ENCODE results near the gene TRIM33. TPM values are rescaled to one million over a fixed set of nuclear protein-coding genes. Genes with fewer than 3 reads are reported as not detected.
"Not testable (repeated sequence)": the region's sequence is repeated elsewhere in the genome, so short reads cannot be mapped to it uniquely, and the experiment has no call there.

Gene TRIM33
- total RNA-seq, 4 donors from 2014 or later, result 41.5 to 98.2 (median 52.0) TPM

- Histone ChIP-seq H3K4me3 (no peak overlapping the region), H3K36me3 (no peaks in the 10 kb centered on the region), H3K27ac (no peak overlapping the region), H3K4me1 (peaks cover 0 to 5% (median under 1%) of the 10 kb centered on the region in 4 donors), H3K9me3 (no peaks in the 10 kb centered on the region), H3K27me3 (no peaks in the 10 kb centered on the region)
- DNase-seq, result no peak
- TF ChIP-seq POLR2A (IDR thresholded peaks at IDR 0.05), result no peak
- TF ChIP-seq, protein P1, sequence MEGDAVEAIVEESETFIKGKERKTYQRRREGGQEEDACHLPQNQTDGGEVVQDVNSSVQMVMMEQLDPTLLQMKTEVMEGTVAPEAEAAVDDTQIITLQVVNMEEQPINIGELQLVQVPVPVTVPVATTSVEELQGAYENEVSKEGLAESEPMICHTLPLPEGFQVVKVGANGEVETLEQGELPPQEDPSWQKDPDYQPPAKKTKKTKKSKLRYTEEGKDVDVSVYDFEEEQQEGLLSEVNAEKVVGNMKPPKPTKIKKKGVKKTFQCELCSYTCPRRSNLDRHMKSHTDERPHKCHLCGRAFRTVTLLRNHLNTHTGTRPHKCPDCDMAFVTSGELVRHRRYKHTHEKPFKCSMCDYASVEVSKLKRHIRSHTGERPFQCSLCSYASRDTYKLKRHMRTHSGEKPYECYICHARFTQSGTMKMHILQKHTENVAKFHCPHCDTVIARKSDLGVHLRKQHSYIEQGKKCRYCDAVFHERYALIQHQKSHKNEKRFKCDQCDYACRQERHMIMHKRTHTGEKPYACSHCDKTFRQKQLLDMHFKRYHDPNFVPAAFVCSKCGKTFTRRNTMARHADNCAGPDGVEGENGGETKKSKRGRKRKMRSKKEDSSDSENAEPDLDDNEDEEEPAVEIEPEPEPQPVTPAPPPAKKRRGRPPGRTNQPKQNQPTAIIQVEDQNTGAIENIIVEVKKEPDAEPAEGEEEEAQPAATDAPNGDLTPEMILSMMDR (IDR thresholded peaks at IDR 0.05), result no peak
Observed at GRCh38 chr1:114490274-114490693, 20.7 kb downstream of the TRIM33 start.

DNA sequence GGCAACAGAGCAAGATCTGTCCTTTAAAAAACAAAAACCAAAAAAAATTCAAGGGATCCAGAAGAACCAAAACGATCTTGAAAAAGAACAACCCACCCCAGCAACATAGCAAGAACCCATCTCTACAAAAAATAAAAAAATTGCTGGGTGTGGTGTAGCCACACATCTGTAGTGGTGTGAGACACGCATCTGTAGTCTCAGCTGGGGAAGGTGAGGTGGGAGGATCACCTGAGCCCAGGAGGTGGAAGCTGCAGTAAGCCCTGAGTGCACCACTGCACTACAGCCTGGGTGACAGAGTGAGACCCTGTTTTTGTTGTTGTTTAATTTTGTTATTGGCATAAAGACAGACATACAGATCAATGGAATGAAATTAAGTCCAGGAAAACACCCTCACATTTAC is 22.3 kb downstream of the TRIM33 start:
- Histone ChIP-seq H3K9me3 (no peaks in the 10 kb centered on the region), H3K4me1 (no peaks in the 10 kb centered on the region), H3K27ac (no peak overlapping the region), H3K4me3 (no peak overlapping the region), H3K27me3 (no peaks in the 10 kb centered on the region), H3K36me3 (no peaks in the 10 kb centered on the region)
- no peak for DNase-seq
- TF ChIP-seq, protein P1 (IDR thresholded peaks at IDR 0.05), result no peak
- no peak for TF ChIP-seq POLR2A (IDR thresholded peaks at IDR 0.05)

GRCh38 chr1:114485286-114485685 is 25.7 kb downstream of the TRIM33 start:
- no peaks in the 10 kb centered on the region for H3K27me3 ChIP-seq
- H3K27ac ChIP-seq, result no peak overlapping the region
- no peak for TF ChIP-seq POLR2A (IDR thresholded peaks at IDR 0.05)
- TF ChIP-seq, protein P1 (IDR thresholded peaks at IDR 0.05), result no peak
- H3K36me3 ChIP-seq, result no peaks in the 10 kb centered on the region
- no peak for DNase-seq
- peaks cover 0 to 4% (median 0%) of the 10 kb centered on the region in 4 donors for H3K4me1 ChIP-seq
- H3K9me3 ChIP-seq, result no peaks in the 10 kb centered on the region
- no peak overlapping the region for H3K4me3 ChIP-seq

GRCh38 chr1:114482585-114482984 is 28.4 kb downstream of the TRIM33 start:
- Histone ChIP-seq H3K4me1 (peaks cover 0 to 4% (median 0%) of the 10 kb centered on the region in 4 donors), H3K27me3 (no peaks in the 10 kb centered on the region), H3K9me3 (no peaks in the 10 kb centered on the region), H3K36me3 (no peaks in the 10 kb centered on the region), H3K4me3 (no peak overlapping the region), H3K27ac (peak overlapping the region in 3 of 4 donors; percentile 12 to 32 (median 13))
- peak in 1 of 3 donors; percentile 34 for DNase-seq
- TF ChIP-seq, protein P1 (IDR thresholded peaks at IDR 0.05), result no peak
- TF ChIP-seq POLR2A (IDR thresholded peaks at IDR 0.05), result no peak

DNA sequence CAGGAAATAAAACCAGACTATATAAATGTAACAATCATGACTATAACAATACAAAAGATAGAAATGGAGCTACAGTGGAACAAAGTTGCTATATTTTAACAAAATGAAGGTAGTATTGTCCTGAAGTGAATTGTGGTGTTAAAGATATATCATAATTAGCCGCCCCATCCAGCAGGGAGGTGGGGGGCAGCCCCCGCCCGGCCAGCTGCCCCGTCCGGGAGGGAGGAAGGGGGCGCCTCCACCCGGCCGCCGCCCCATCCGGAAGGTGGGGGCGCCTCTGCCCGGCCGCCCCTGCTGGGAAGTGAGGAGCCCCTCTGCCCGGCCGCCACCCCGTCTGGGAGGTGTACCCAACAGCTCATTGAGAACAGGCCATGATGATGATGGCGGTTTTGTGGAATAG is 31.4 kb downstream of the TRIM33 start:
- H3K4me1 ChIP-seq, H3K36me3 ChIP-seq, H3K27ac ChIP-seq, H3K27me3 ChIP-seq, DNase-seq, H3K4me3 ChIP-seq, H3K9me3 ChIP-seq: not testable (repeated sequence)

- Histone ChIP-seq H3K36me3 (no peaks in the 10 kb centered on the region), H3K4me3 (no peak overlapping the region), H3K9me3 (no peaks in the 10 kb centered on the region), H3K27ac (no peak overlapping the region), H3K27me3 (no peaks in the 10 kb centered on the region), H3K4me1 (peaks cover 0 to 4% (median 0%) of the 10 kb centered on the region in 4 donors)
- no peak for TF ChIP-seq POLR2A (IDR thresholded peaks at IDR 0.05)
- TF ChIP-seq, protein P1 (IDR thresholded peaks at IDR 0.05), result no peak
- DNase-seq, result no peak
Observed at GRCh38 chr1:114479134-114479533, 31.9 kb downstream of the TRIM33 start.

Measured in Peyer's patch (tissue), 4 donors.